AG04450 (cell line): ENCODE measurements around the gene VSIR. TPM values are rescaled to one million over a fixed set of nuclear protein-coding genes. Genes with fewer than 3 reads are reported as not detected.

Experiments
- CTCF ChIA-PET: fragments of 300-600, 350-600 bp; formaldehyde crosslinking; extraction: SDS; loops from one replicate; lab custom pipeline; 2022; ENCODE audit warnings: antibody characterized with exemption, inconsistent platforms; lab: Charles Lee
- POLR2A ChIA-PET: fragments of 350-600 bp; formaldehyde crosslinking; extraction: SDS; loops from one replicate; lab custom pipeline; 2021; ENCODE audit warnings: antibody characterized with exemption, inconsistent platforms; lab: Yijun Ruan, JAX
- DNase-seq: peaks from one replicate; pipeline ENCODE4 v3.0.0-alpha.2; 2011; ENCODE audit warnings: low read depth, low spot score
- H3K27ac ChIP-seq: one replicate; pipeline ENCODE4 v1.5.1; 2012; ENCODE audit warnings: low read depth, low read length, control low read depth
- H3K27me3 ChIP-seq: one replicate; pipeline ENCODE4 v1.6.0; 2012; ENCODE audit warnings: low read length; ENCODE audit not compliant: control insufficient read depth, insufficient read depth
- H3K4me3 ChIP-seq: 2 replicates; pipeline ENCODE4 v1.5.1; 2011; ENCODE audit warnings: mild to moderate bottlenecking, low read depth, low read length, control low read depth
- H3K9me3 ChIP-seq: 2 replicates; pipeline ENCODE4 v1.5.1; 2012; ENCODE audit warnings: low read length; ENCODE audit not compliant: control insufficient read depth, insufficient read depth
- CTCF ChIP-seq: IDR thresholded peaks from 2 replicates; pipeline ENCODE4 v1.5.1; 2011; ENCODE audit warnings: low read depth, low read length, control low read depth, inconsistent platforms
- polyA plus RNA-seq: library from polyadenylated mRNA; depleted of rRNA; stranded (reverse); fragments of >200 nt; gene quantifications from 2 replicates; pipeline ENCODE4 v1.2.3, GENCODE V29; 2011

The VSIR gene
- polyA plus RNA-seq, 1 experiment, result 22.1 TPM

DNA sequence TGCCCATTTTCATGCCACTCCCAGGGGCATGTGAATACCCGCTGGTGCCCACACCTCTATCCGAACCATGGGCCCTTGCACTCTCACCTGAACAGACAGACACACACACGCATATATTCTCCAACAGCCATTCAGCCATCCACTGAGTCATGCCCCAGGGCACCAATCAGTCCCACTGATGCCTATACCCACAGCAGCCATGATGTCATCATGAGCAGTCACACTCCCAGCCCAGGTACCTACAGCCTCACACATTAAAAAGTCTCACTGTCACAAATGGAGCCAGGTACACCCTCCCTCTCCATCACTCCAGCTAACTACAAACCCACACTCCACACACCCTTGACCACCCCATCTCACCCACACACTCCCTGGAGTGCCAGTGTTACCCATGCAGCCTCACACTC lies 12.2 kb downstream of the VSIR start:
- POLR2A ChIA-PET, result no interaction called here
- no peaks in the 10 kb centered on the region for H3K27me3 ChIP-seq
- no peaks in the 10 kb centered on the region; the same call in 1 of the 2 replicates for H3K9me3 ChIP-seq
- H3K27ac ChIP-seq, result no peak overlapping the region
- no peak for DNase-seq
- CTCF ChIA-PET, result no interaction called here
- H3K4me3 ChIP-seq, result no peak overlapping the region
- no peak for TF ChIP-seq CTCF

- peaks cover 4% of the 10 kb centered on the region for H3K27me3 ChIP-seq
- DNase-seq, result no peak
Observed at GRCh38 chr10:71757399-71757922, 15.9 kb downstream of the VSIR start.

GRCh38 chr10:71756311-71757191 lies 16.8 kb downstream of the VSIR start:
- TF ChIP-seq CTCF, result no peak
- Histone ChIP-seq H3K4me3 (no peak overlapping the region), H3K9me3 (no peaks in the 10 kb centered on the region; the same call in 1 of the 2 replicates), H3K27ac (no peak overlapping the region), H3K27me3 (peaks cover 4% of the 10 kb centered on the region)
- no peak for DNase-seq
- CTCF ChIA-PET, result interaction anchor here (1.6 kb wide), 1 partner anchor 59 kb away, joined by 4 read pairs; no protein-coding TSS in a partner anchor
- POLR2A ChIA-PET, result interaction anchor here (0.9 kb wide), 1 partner anchor 10 kb away, joined by 3 read pairs; no protein-coding TSS in a partner anchor

More at GRCh38 chr10:71757399-71757922, 15.9 kb downstream of the VSIR start:
- Histone ChIP-seq H3K4me3 (no peak overlapping the region), H3K9me3 (no peaks in the 10 kb centered on the region; the same call in 1 of the 2 replicates), H3K27ac (no peak overlapping the region)
- ChIA-PET POLR2A (interaction anchor here (0.9 to 1.8 kb wide), 2 partner anchors 9 kb away, joined by 3 to 8 read pairs; no protein-coding TSS in a partner anchor), CTCF (interaction anchor here (0.9 to 1.4 kb wide), 2 partner anchors 9 to 16 kb away, joined by 3 to 4 read pairs; partner anchors contain the start of gene VSIR)
- no peak for TF ChIP-seq CTCF

- ChIA-PET POLR2A (interaction anchor here (0.7 to 2.0 kb wide), 2 partner anchors 12 to 89 kb away, joined by 3 to 6 read pairs; no protein-coding TSS in a partner anchor), CTCF (interaction anchor here (0.5 to 1.6 kb wide), 2 partner anchors 58 to 465 kb away, joined by 3 to 4 read pairs; no protein-coding TSS in a partner anchor)
- no peak for TF ChIP-seq CTCF
- no peak for DNase-seq
- Histone ChIP-seq H3K27ac (no peak overlapping the region), H3K4me3 (no peak overlapping the region), H3K27me3 (peaks cover 4% of the 10 kb centered on the region), H3K9me3 (no peaks in the 10 kb centered on the region)
Observed at GRCh38 chr10:71755179-71755879, 18.0 kb downstream of the VSIR start.
